Stimulated activated CD8-positive, alpha-beta memory T cell treated with anti-CD3 and anti-CD28 coated beads, Interleukin-2, amount 100 ng/mL, for 48 hours (primary cell): ENCODE results near the gene TACSTD2.
"Not testable (repeated sequence)": the region's sequence is repeated elsewhere in the genome, so short reads cannot be mapped to it uniquely, and the experiment has no call there.

Source experiments
- DNase-seq, 2 donors: peaks; one replicate each; pipeline ENCODE4 v3.0.0-alpha.2; 2020; ENCODE audit warnings: low read depth in 2 of 2

TACSTD2 gene

DNA sequence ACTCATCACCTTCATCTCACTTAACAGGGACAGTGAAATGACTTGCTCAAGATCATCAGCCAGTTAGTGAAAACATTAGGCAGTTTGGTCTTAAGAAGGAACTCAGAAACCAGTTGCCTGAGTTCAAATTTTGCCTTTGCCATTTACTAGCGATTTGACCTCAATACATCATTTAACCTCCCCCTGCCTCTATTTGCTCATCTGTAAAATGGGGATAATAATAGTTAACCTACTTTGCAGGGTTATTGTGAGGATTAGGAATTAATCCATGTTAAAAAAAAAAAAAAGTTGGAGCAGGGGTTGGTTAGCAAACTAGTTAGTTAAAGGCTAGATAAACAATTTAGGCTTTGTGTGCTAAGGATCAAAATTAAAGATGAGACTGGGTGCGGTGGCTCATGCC is 10.6 kb upstream of the TACSTD2 start:
- no peak for DNase-seq

DNA sequence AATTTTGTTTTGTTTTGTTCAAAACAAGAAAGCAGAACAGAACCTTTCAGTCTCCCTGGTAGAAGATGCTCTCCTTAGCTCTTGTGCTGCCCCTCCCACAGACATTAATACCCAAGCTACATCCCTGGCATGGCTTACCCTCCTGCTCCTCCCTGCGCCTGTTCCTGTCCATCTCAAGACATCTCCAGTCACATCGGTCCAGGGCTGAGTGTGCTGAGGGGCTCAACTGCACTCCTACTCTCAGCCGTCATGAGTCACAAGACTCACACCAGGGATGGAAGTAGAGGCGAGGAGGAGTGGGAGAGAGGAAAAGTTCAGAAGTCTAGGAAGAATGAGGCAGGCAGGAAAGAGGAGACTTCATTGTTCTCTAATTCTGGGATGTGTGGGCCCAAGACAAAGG is 9.2 kb upstream of the TACSTD2 start:
- no peak for DNase-seq

GRCh38 chr1:58585581-58586151 is 8.6 kb upstream of the TACSTD2 start:
- no peak for DNase-seq

GRCh38 chr1:58585166-58585565 is 8.1 kb upstream of the TACSTD2 start:
- no peak for DNase-seq

- no peak for DNase-seq
These were observed 7.2 kb upstream of the TACSTD2 start for GRCh38 chr1:58584082-58584895.

DNA sequence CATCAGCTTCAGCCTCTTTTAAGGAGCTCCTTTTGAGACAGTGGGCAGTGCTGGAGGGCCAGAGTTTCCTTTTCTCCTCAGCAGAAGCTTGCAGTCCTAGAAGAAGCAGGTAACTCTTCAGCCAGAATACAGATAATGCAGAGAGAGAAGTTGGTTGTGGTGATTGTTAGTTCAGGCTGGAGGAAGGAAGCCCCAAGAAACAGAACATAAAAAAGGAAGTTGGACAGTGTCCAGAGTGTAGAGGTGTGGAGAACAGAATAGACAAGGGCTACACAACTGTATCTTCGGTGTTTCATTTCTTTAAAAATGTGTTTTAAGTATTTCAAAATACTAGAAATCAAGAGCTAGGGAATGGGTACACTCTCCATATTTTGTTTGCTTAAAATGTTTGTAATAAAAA is 6.4 kb upstream of the TACSTD2 start:
- no peak for DNase-seq

DNA sequence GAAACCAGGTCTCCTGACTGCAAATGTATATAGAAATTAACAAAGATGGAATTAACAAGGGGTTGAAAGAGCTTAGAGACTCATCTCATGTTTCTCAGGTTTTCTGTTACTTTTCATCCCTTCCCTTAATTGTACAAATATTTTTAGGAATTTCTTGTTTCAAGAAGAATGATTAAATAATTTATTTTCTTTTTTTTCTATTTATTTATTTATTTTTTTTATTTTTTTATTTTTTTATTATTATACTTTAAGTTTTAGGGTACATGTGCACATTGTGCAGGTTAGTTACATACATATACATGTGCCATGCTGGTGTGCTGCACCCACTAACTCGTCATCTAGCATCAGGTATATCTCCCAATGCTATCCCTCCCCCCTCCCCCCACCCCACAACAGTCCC is 5.1 kb upstream of the TACSTD2 start:
- not testable (repeated sequence) for DNase-seq

- DNase-seq = no peak
These were observed 4.6 kb upstream of the TACSTD2 start for GRCh38 chr1:58581641-58582040.

DNA sequence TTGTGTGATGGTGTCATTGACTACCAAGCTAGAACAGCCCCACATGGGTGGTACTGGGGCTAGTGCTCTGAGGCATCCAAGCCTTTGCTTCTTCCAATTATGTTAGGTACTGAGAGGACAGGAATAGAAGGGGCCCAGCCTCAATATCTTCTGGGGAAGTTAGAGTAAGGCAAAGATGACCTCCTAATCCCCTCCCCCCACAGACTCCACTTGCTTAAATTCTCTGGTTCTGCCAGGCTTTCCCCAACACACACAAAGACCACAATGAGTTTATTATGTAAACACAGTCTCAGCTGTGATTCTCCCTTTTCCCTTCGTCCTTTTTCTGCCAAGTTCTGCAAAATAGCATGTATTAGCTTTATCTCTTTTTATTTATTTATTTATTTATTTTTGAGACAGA is 3.1 kb upstream of the TACSTD2 start:
- DNase-seq = no peak

- no peak for DNase-seq
These were observed 590 bp upstream of the TACSTD2 start for GRCh38 chr1:58577654-58578030.

GRCh38 chr1:58576325-58576726 is 726 bp downstream of the TACSTD2 start:
- DNase-seq = peak; percentile 6 to 7

- DNase-seq = no peak
These were observed 1.3 kb downstream of the TACSTD2 start for GRCh38 chr1:58575551-58576324.

DNA sequence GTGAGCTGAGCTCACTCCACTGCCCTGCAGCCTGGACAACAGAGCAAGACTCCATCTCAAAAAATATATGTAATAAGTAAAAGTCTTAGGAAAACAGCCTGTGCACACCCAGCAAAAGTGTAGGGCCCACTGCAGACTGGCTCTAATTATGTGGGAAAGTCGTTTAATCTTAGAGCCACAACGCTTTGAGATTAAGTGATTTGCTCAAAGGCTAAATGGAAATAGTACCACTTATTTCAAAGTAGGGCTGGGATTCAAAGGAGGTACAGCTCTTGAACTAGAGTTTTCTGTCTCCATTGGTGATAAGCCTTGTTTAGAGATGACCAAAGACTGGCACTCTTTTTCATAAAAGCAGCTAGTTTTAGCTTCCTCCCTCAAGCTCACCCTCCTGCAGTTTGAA is 2.2 kb downstream of the TACSTD2 start:
- DNase-seq = no peak

GRCh38 chr1:58573705-58574591 is 3.1 kb downstream of the TACSTD2 start:
- peak in 1 of 2 donors; percentile 5 for DNase-seq

DNA sequence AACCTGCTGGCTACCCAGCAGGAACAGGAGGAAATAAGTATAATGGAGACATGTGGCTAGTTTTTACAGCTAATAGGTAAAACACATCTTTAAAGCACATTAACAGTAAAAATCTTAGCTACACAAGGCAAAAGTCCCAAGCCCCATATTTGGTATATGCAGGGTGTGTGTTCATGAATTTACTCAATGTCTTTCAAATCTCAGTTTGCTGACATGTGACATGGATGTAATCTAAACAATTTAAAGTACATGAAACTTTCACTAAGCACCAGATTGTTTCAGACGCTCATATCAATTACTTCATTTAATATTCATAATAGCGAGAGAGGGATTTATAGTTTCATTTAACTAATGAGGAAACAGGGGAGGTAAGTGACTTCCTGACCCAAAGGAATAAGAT is 3.9 kb downstream of the TACSTD2 start:
- DNase-seq = no peak

GRCh38 chr1:58572690-58573089 is 4.4 kb downstream of the TACSTD2 start:
- DNase-seq = no peak

GRCh38 chr1:58571616-58572015 is 5.4 kb downstream of the TACSTD2 start:
- no peak for DNase-seq

GRCh38 chr1:58570817-58571216 is 6.2 kb downstream of the TACSTD2 start:
- no peak for DNase-seq

- DNase-seq = no peak
These were observed 7.0 kb downstream of the TACSTD2 start for GRCh38 chr1:58570094-58570493.

GRCh38 chr1:58568911-58569310 is 8.1 kb downstream of the TACSTD2 start:
- DNase-seq = no peak

- DNase-seq = no peak
These were observed 8.7 kb downstream of the TACSTD2 start for GRCh38 chr1:58568271-58568860.
